Uterus (tissue), 2 donors: ENCODE results near the gene SMOC1.

ENCODE experiments used
- CTCF ChIP-seq, 4 experiments: fragments of 200-600 bp in 2 of 4; fragments of 450-650 bp in 2 of 4; sonication (generic) in 2 of 4; IDR thresholded peaks; one replicate each; pipeline ENCODE4 v1.5.1; 2016 to 2019; ENCODE audit warnings: antibody characterized with exemption in 4 of 4, mild to moderate bottlenecking in 2 of 4, moderate library complexity in 1 of 4
- POLR2A ChIP-seq, 2 donors: fragments of 450-650 bp; IDR thresholded peaks; one replicate each; pipeline ENCODE4 v1.6.1; 2016; ENCODE audit warnings: antibody characterized with exemption in 2 of 2, mild to moderate bottlenecking in 1 of 2, moderate library complexity in 1 of 2

GRCh38 chr14:70043001-70043400, 163.8 kb downstream of the SMOC1 start:
- no peak for TF ChIP-seq CTCF (IDR thresholded peaks at IDR 0.05)
- no peak for TF ChIP-seq POLR2A (IDR thresholded peaks at IDR 0.05)
